ENCODE measurements around the gene TTLL6.

DNA sequence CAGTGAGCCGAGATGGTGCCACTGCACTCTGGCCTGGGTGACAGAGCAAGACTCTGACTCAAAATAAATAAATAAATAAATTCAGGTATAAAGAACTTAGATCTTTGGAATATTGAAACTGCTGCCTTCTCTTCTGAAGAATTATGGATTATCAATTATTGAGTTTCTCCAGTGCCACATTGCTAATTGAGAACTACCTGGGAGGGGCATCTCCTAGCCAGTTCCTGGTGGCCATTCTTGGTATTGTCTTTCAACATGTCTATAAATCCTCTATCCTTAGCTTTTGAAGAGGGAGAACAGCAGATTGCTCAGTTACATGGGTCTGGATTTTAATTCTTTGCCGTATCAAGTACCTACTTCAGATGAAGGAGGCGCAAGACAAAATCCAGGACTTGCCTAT lies 43.0 kb upstream of the TTLL6 start:
- TF ChIP-seq, protein P1, sequence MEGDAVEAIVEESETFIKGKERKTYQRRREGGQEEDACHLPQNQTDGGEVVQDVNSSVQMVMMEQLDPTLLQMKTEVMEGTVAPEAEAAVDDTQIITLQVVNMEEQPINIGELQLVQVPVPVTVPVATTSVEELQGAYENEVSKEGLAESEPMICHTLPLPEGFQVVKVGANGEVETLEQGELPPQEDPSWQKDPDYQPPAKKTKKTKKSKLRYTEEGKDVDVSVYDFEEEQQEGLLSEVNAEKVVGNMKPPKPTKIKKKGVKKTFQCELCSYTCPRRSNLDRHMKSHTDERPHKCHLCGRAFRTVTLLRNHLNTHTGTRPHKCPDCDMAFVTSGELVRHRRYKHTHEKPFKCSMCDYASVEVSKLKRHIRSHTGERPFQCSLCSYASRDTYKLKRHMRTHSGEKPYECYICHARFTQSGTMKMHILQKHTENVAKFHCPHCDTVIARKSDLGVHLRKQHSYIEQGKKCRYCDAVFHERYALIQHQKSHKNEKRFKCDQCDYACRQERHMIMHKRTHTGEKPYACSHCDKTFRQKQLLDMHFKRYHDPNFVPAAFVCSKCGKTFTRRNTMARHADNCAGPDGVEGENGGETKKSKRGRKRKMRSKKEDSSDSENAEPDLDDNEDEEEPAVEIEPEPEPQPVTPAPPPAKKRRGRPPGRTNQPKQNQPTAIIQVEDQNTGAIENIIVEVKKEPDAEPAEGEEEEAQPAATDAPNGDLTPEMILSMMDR (IDR thresholded peaks at IDR 0.05): peak; percentile 39
- TF ChIP-seq EZH2phosphoT487 (IDR thresholded peaks at IDR 0.05): no peak
- no peak for TF ChIP-seq EZH2 (IDR thresholded peaks at IDR 0.05)
